Prostate gland (tissue), 2 donors: ENCODE results near the gene DNAH9.

Source experiments
- CTCF ChIP-seq, 4 experiments: fragments of 200-600 bp in 2 of 4; fragments of 450-650 bp in 2 of 4; sonication (generic) in 2 of 4; IDR thresholded peaks; 1 replicate in 3 of 4; 2 replicates in 1 of 4; pipeline ENCODE4 v1.5.1; 2016 to 2019; ENCODE audit warnings: antibody characterized with exemption in 4 of 4, mild to moderate bottlenecking in 2 of 4, moderate library complexity in 2 of 4
- POLR2A ChIP-seq: fragments of 450-650 bp; IDR thresholded peaks from one replicate; pipeline ENCODE4 v1.6.1; 2016; ENCODE audit warnings: antibody characterized with exemption, mild to moderate bottlenecking
- POLR2AphosphoS5 ChIP-seq: sonication (generic); formaldehyde crosslinking; IDR thresholded peaks from one replicate; pipeline ENCODE4 v1.6.1; 2017; ENCODE audit warnings: antibody characterized with exemption

GRCh38 chr17:11640463-11640814 is 42.2 kb downstream of the DNAH9 start:
- TF ChIP-seq CTCF (IDR thresholded peaks at IDR 0.05) = no peak
- no peak for TF ChIP-seq POLR2AphosphoS5
- TF ChIP-seq POLR2A = no peak
